Neutrophil (primary cell): ENCODE results near the gene ANKRD31.

Experiments used
- H3K27ac ChIP-seq: fragments of 200-600 bp; sonication (generic); 2 replicates; pipeline ENCODE4 v1.5.1; 2016; ENCODE audit warnings: mild to moderate bottlenecking, moderate library complexity
- H3K27me3 ChIP-seq: fragments of 200-600 bp; sonication (generic); 2 replicates; pipeline ENCODE4 v1.6.0; 2016; ENCODE audit warnings: mild to moderate bottlenecking
- H3K36me3 ChIP-seq: fragments of 200-600 bp; sonication (generic); 2 replicates; pipeline ENCODE4 v1.5.1; 2017
- H3K4me1 ChIP-seq, 2 experiments: fragments of 200-600 bp in 1 of 2; sonication (generic) in 1 of 2; 1 replicate in 1 of 2; 2 replicates in 1 of 2; pipeline versions ENCODE4 v1.5.1 to v1.6.1; 2013 to 2016; ENCODE audit warnings: low read depth in 1 of 2, low read length in 1 of 2, mild to moderate bottlenecking in 1 of 2, moderate library complexity in 1 of 2; ENCODE audit not compliant: control insufficient read depth in 1 of 2, insufficient read depth in 1 of 2
- H3K4me3 ChIP-seq, 2 experiments: fragments of 200-600 bp in 1 of 2; sonication (generic) in 1 of 2; 1 replicate in 1 of 2; 2 replicates in 1 of 2; pipeline ENCODE4 v1.5.1; 2013 to 2016; ENCODE audit warnings: low read depth in 1 of 2, low read length in 1 of 2, mild to moderate bottlenecking in 1 of 2, moderate library complexity in 1 of 2
- H3K9me3 ChIP-seq: fragments of 200-600 bp; sonication (generic); 2 replicates; pipeline ENCODE4 v1.5.1; 2016
- CTCF ChIP-seq: fragments of 200-600 bp; sonication (generic); IDR thresholded peaks from 2 replicates; pipeline ENCODE4 v1.5.1; 2016; ENCODE audit warnings: antibody characterized with exemption

Gene ANKRD31

GRCh38 chr5:75156585-75156984 is 80.1 kb downstream of the ANKRD31 start:
- Histone ChIP-seq H3K36me3 (no peaks in the 10 kb centered on the region), H3K4me3 (no peak overlapping the region), H3K9me3 (peaks cover 2% of the 10 kb centered on the region), H3K27ac (no peak overlapping the region), H3K4me1 (no peaks in the 10 kb centered on the region), H3K27me3 (no peaks in the 10 kb centered on the region)
- TF ChIP-seq CTCF, result no peak

DNA sequence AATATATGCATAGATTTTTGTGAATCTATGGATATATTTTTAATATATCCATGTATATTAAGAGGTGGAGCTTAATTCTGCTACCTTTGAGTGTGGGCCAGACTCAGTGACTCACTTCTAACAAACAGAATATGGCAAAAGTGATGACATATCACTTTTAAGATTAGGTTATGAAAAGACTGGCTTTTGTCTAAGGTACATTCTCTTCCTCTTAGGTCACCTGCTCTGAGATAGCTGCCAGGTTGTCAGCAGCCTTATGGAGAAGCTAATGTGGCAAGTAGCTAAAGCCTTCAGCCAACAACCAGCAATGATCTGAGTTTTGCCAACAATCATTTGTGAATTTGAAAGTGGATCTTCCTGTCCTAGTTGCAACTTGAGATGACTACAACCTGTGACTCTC is 83.8 kb downstream of the ANKRD31 start:
- no peaks in the 10 kb centered on the region for H3K36me3 ChIP-seq
- peaks cover 5% of the 10 kb centered on the region for H3K9me3 ChIP-seq
- H3K4me3 ChIP-seq, result no peak overlapping the region
- peaks cover 5 to 9% of the 10 kb centered on the region in 2 experiments for H3K4me1 ChIP-seq
- TF ChIP-seq CTCF, result no peak
- H3K27ac ChIP-seq, result no peak overlapping the region
- no peaks in the 10 kb centered on the region for H3K27me3 ChIP-seq

- Histone ChIP-seq H3K4me1 (peaks cover 5 to 24% of the 10 kb centered on the region in 2 experiments), H3K36me3 (no peaks in the 10 kb centered on the region), H3K4me3 (no peak overlapping the region), H3K9me3 (peaks cover 5% of the 10 kb centered on the region), H3K27ac (peak overlapping the region; percentile 11), H3K27me3 (no peaks in the 10 kb centered on the region)
- no peak for TF ChIP-seq CTCF
Measured at GRCh38 chr5:75148051-75148450, 88.6 kb downstream of the ANKRD31 start.

DNA sequence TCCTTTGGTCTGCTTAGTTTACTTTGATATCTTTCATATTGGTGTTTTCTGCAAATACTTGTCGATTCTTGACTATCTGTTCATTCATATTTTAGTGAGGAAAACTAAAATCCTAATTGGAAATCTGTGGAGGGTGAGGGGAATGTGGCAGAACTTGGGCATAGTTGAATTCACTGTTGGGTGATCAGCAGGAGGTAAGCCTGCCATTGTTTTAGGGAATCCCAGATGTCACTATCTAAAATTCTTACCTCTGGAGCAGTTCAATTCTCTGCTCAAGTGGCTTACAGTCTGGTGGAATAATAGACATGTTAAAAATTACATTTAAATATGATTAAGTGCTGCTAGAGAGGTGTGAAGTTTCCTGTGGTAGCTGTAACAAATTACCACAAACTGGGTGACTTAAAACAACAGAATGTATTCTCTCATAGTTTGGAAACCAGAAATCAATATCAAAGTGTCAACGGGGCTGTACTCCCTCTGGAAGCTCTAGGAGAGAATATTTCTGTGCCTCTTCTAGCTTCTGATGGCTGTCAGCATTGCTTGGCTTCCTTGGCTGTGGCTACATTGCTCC is 94.0 kb downstream of the ANKRD31 start:
- peaks cover 0 to 13% of the 10 kb centered on the region in 2 experiments for H3K4me1 ChIP-seq
- no peaks in the 10 kb centered on the region for H3K27me3 ChIP-seq
- H3K27ac ChIP-seq, result no peak overlapping the region
- H3K9me3 ChIP-seq, result no peaks in the 10 kb centered on the region
- no peak overlapping the region for H3K4me3 ChIP-seq
- H3K36me3 ChIP-seq, result no peaks in the 10 kb centered on the region
- TF ChIP-seq CTCF, result no peak

DNA sequence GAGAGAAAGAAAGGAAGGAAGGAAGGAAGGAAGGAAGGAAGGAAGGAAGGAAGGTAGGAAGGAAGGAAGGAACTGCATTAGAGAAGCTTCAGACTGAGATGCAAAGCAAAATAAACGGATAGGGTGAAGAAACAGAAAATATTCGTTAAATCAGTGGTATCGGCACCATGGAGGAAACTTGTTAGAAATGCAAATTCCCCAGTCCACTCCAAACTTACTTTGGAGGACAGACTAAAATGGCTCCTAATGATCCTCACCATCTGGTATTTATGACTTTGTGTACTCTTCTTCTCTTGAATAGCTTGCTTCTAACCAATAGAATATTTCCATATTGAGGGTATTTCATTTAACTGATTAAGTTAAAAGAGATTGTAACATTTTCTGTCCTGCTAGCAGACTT is 96.4 kb downstream of the ANKRD31 start:
- no peaks in the 10 kb centered on the region for H3K9me3 ChIP-seq
- TF ChIP-seq CTCF, result no peak
- no peaks in the 10 kb centered on the region for H3K4me1 ChIP-seq
- no peak overlapping the region for H3K4me3 ChIP-seq
- H3K36me3 ChIP-seq, result no peaks in the 10 kb centered on the region
- no peaks in the 10 kb centered on the region for H3K27me3 ChIP-seq
- H3K27ac ChIP-seq, result no peak overlapping the region

DNA sequence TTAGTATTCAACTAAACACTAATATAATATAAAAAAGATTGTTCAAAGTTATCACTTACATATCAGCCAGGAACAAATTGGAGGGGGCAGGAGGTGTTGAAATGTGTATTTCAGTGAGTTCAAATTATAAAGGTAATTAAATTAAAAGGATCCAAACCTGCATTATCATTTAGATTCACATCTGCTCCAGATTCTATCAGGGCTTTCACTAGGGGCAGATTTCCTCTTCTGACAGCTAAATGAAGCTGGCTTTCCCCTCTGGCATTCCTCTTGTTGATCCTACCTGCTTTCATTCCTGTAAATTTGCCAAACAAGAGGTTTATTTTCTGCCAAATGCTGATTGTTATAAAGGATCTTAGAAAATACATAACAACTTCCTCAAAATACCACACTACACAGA is 98.0 kb downstream of the ANKRD31 start:
- Histone ChIP-seq H3K27ac (no peak overlapping the region), H3K4me3 (no peak overlapping the region), H3K9me3 (no peaks in the 10 kb centered on the region), H3K36me3 (no peaks in the 10 kb centered on the region), H3K27me3 (no peaks in the 10 kb centered on the region), H3K4me1 (no peaks in the 10 kb centered on the region)
- TF ChIP-seq CTCF, result no peak
